ENCODE data around the gene RYR2.
"Not testable (repeated sequence)": the region's sequence is repeated elsewhere in the genome, so short reads cannot be mapped to it uniquely, and the experiment has no call there.

The RYR2 gene

GRCh38 chr1:237249120-237249519, 207.1 kb downstream of the RYR2 start:
- Histone ChIP-seq H3K4me3 (ENCODE audit: low read length in 2 of 2) (no peak overlapping the region), H3K27ac (ENCODE audit: low read length) (no peak overlapping the region), H3K4me1 (ENCODE audit: control insufficient read depth, insufficient read depth, low read length) (peaks cover 2% of the 10 kb centered on the region), H3K36me3 (ENCODE audit: control insufficient read depth in 2 of 2, insufficient read depth in 2 of 2, low read length in 2 of 2) (no peaks in the 10 kb centered on the region), H3K27me3 (ENCODE audit: control insufficient read depth in 1 of 2, insufficient read depth in 2 of 2, low read length in 2 of 2) (no peaks in the 10 kb centered on the region), H3K9me3 (ENCODE audit: control insufficient read depth in 2 of 2, low read length in 2 of 2) (no peaks in the 10 kb centered on the region), H3K9ac (ENCODE audit: low read length in 2 of 2) (no peak overlapping the region)

GRCh38 chr1:237250055-237250454, 208.1 kb downstream of the RYR2 start:
- Histone ChIP-seq H3K9me3 (ENCODE audit: control insufficient read depth in 2 of 2, low read length in 2 of 2) (no peaks in the 10 kb centered on the region), H3K27me3 (ENCODE audit: control insufficient read depth in 1 of 2, insufficient read depth in 2 of 2, low read length in 2 of 2) (no peaks in the 10 kb centered on the region), H3K9ac (ENCODE audit: low read length in 2 of 2) (no peak overlapping the region), H3K4me3 (ENCODE audit: low read length in 2 of 2) (no peak overlapping the region), H3K36me3 (ENCODE audit: control insufficient read depth in 2 of 2, insufficient read depth in 2 of 2, low read length in 2 of 2) (no peaks in the 10 kb centered on the region), H3K27ac (ENCODE audit: low read length) (no peak overlapping the region), H3K4me1 (ENCODE audit: control insufficient read depth, insufficient read depth, low read length) (no peaks in the 10 kb centered on the region)

GRCh38 chr1:237255071-237255470, 213.1 kb downstream of the RYR2 start:
- Histone ChIP-seq H3K4me3 (ENCODE audit: low read length in 2 of 2) (no peak overlapping the region), H3K4me1 (ENCODE audit: control insufficient read depth, insufficient read depth, low read length) (peaks cover 14% of the 10 kb centered on the region), H3K36me3 (ENCODE audit: control insufficient read depth in 2 of 2, insufficient read depth in 2 of 2, low read length in 2 of 2) (no peaks in the 10 kb centered on the region), H3K27ac (ENCODE audit: low read length) (no peak overlapping the region), H3K9me3 (ENCODE audit: control insufficient read depth in 2 of 2, low read length in 2 of 2) (no peaks in the 10 kb centered on the region), H3K9ac (ENCODE audit: low read length in 2 of 2) (no peak overlapping the region), H3K27me3 (ENCODE audit: control insufficient read depth in 1 of 2, insufficient read depth in 2 of 2, low read length in 2 of 2) (no peaks in the 10 kb centered on the region)

GRCh38 chr1:237258871-237259270, 216.9 kb downstream of the RYR2 start:
- Histone ChIP-seq H3K4me3 (ENCODE audit: low read length in 2 of 2) (no peak overlapping the region), H3K9me3 (ENCODE audit: control insufficient read depth in 2 of 2, low read length in 2 of 2) (no peaks in the 10 kb centered on the region), H3K27ac (ENCODE audit: low read length) (peak overlapping the region; percentile 72), H3K4me1 (ENCODE audit: control insufficient read depth, insufficient read depth, low read length) (peaks cover 14% of the 10 kb centered on the region), H3K27me3 (ENCODE audit: control insufficient read depth in 1 of 2, insufficient read depth in 2 of 2, low read length in 2 of 2) (no peaks in the 10 kb centered on the region), H3K9ac (ENCODE audit: low read length in 2 of 2) (no peak overlapping the region), H3K36me3 (ENCODE audit: control insufficient read depth in 2 of 2, insufficient read depth in 2 of 2, low read length in 2 of 2) (no peaks in the 10 kb centered on the region)

- H3K4me3 ChIP-seq (ENCODE audit: low read length in 2 of 2) = no peak overlapping the region
- H3K9me3 ChIP-seq (ENCODE audit: control insufficient read depth in 2 of 2, low read length in 2 of 2) = no peaks in the 10 kb centered on the region
- no peaks in the 10 kb centered on the region for H3K27me3 ChIP-seq (ENCODE audit: control insufficient read depth in 1 of 2, insufficient read depth in 2 of 2, low read length in 2 of 2)
- H3K9ac ChIP-seq (ENCODE audit: low read length in 2 of 2) = no peak overlapping the region
- H3K36me3 ChIP-seq (ENCODE audit: control insufficient read depth in 2 of 2, insufficient read depth in 2 of 2, low read length in 2 of 2) = no peaks in the 10 kb centered on the region
- H3K27ac ChIP-seq (ENCODE audit: low read length) = no peak overlapping the region
- peaks cover 16% of the 10 kb centered on the region for H3K4me1 ChIP-seq (ENCODE audit: control insufficient read depth, insufficient read depth, low read length)
Observed at GRCh38 chr1:237261198-237261597, 219.2 kb downstream of the RYR2 start.

- no peaks in the 10 kb centered on the region for H3K27me3 ChIP-seq (ENCODE audit: control insufficient read depth in 1 of 2, insufficient read depth in 2 of 2, low read length in 2 of 2)
- no peak overlapping the region for H3K4me3 ChIP-seq (ENCODE audit: low read length in 2 of 2)
Observed at GRCh38 chr1:237267743-237268142, 225.8 kb downstream of the RYR2 start.

GRCh38 chr1:237269938-237270337, 228.0 kb downstream of the RYR2 start:
- Histone ChIP-seq H3K9me3 (ENCODE audit: control insufficient read depth in 2 of 2, low read length in 2 of 2) (no peaks in the 10 kb centered on the region), H3K4me1 (ENCODE audit: control insufficient read depth, insufficient read depth, low read length) (no peaks in the 10 kb centered on the region), H3K4me3 (ENCODE audit: low read length in 2 of 2) (peak overlapping the region; percentile 11 to 31), H3K27ac (ENCODE audit: low read length) (no peak overlapping the region), H3K27me3 (ENCODE audit: control insufficient read depth in 1 of 2, insufficient read depth in 2 of 2, low read length in 2 of 2) (no peaks in the 10 kb centered on the region), H3K9ac (ENCODE audit: low read length in 2 of 2) (no peak overlapping the region), H3K36me3 (ENCODE audit: control insufficient read depth in 2 of 2, insufficient read depth in 2 of 2, low read length in 2 of 2) (no peaks in the 10 kb centered on the region)

More at GRCh38 chr1:237267743-237268142, 225.8 kb downstream of the RYR2 start:
- no peaks in the 10 kb centered on the region for H3K9me3 ChIP-seq (ENCODE audit: control insufficient read depth in 2 of 2, low read length in 2 of 2)
- H3K36me3 ChIP-seq (ENCODE audit: control insufficient read depth in 2 of 2, insufficient read depth in 2 of 2, low read length in 2 of 2) = no peaks in the 10 kb centered on the region
- peaks cover 2% of the 10 kb centered on the region for H3K4me1 ChIP-seq (ENCODE audit: control insufficient read depth, insufficient read depth, low read length)
- no peak overlapping the region for H3K9ac ChIP-seq (ENCODE audit: low read length in 2 of 2)
- no peak overlapping the region for H3K27ac ChIP-seq (ENCODE audit: low read length)

- Histone ChIP-seq H3K4me1 (ENCODE audit: control insufficient read depth, insufficient read depth, low read length) (no peaks in the 10 kb centered on the region), H3K9me3 (ENCODE audit: control insufficient read depth in 2 of 2, low read length in 2 of 2) (no peaks in the 10 kb centered on the region), H3K36me3 (ENCODE audit: control insufficient read depth in 2 of 2, insufficient read depth in 2 of 2, low read length in 2 of 2) (no peaks in the 10 kb centered on the region), H3K27me3 (ENCODE audit: control insufficient read depth in 1 of 2, insufficient read depth in 2 of 2, low read length in 2 of 2) (no peaks in the 10 kb centered on the region), H3K4me3 (ENCODE audit: low read length in 2 of 2) (peak overlapping the region; percentile 11 to 31), H3K9ac (ENCODE audit: low read length in 2 of 2) (no peak overlapping the region), H3K27ac (ENCODE audit: low read length) (no peak overlapping the region)
Observed at GRCh38 chr1:237270353-237270752, 228.4 kb downstream of the RYR2 start.

GRCh38 chr1:237277994-237278393, 236.0 kb downstream of the RYR2 start:
- H3K9ac ChIP-seq (ENCODE audit: low read length in 2 of 2); H3K36me3 ChIP-seq (ENCODE audit: control insufficient read depth in 2 of 2, insufficient read depth in 2 of 2, low read length in 2 of 2); H3K4me1 ChIP-seq (ENCODE audit: control insufficient read depth, insufficient read depth, low read length); H3K27me3 ChIP-seq (ENCODE audit: control insufficient read depth in 1 of 2, insufficient read depth in 2 of 2, low read length in 2 of 2); H3K9me3 ChIP-seq (ENCODE audit: control insufficient read depth in 2 of 2, low read length in 2 of 2); H3K27ac ChIP-seq (ENCODE audit: low read length); H3K4me3 ChIP-seq (ENCODE audit: low read length in 2 of 2): not testable (repeated sequence)

- no peak overlapping the region for H3K4me3 ChIP-seq (ENCODE audit: low read length in 2 of 2)
- no peak overlapping the region for H3K9ac ChIP-seq (ENCODE audit: low read length in 2 of 2)
- H3K27me3 ChIP-seq (ENCODE audit: control insufficient read depth in 1 of 2, insufficient read depth in 2 of 2, low read length in 2 of 2) = no peaks in the 10 kb centered on the region
- H3K27ac ChIP-seq (ENCODE audit: low read length) = no peak overlapping the region
- H3K9me3 ChIP-seq (ENCODE audit: control insufficient read depth in 2 of 2, low read length in 2 of 2) = no peaks in the 10 kb centered on the region
- no peaks in the 10 kb centered on the region for H3K4me1 ChIP-seq (ENCODE audit: control insufficient read depth, insufficient read depth, low read length)
- no peaks in the 10 kb centered on the region for H3K36me3 ChIP-seq (ENCODE audit: control insufficient read depth in 2 of 2, insufficient read depth in 2 of 2, low read length in 2 of 2)
Observed at GRCh38 chr1:237279629-237280028, 237.6 kb downstream of the RYR2 start.

GRCh38 chr1:237281481-237281880, 239.5 kb downstream of the RYR2 start:
- Histone ChIP-seq H3K27ac (ENCODE audit: low read length) (no peak overlapping the region), H3K4me3 (ENCODE audit: low read length in 2 of 2) (no peak overlapping the region), H3K4me1 (ENCODE audit: control insufficient read depth, insufficient read depth, low read length) (no peaks in the 10 kb centered on the region), H3K36me3 (ENCODE audit: control insufficient read depth in 2 of 2, insufficient read depth in 2 of 2, low read length in 2 of 2) (no peaks in the 10 kb centered on the region), H3K9me3 (ENCODE audit: control insufficient read depth in 2 of 2, low read length in 2 of 2) (no peaks in the 10 kb centered on the region), H3K27me3 (ENCODE audit: control insufficient read depth in 1 of 2, insufficient read depth in 2 of 2, low read length in 2 of 2) (no peaks in the 10 kb centered on the region), H3K9ac (ENCODE audit: low read length in 2 of 2) (no peak overlapping the region)
